SIG-M5 (cell line): ENCODE data around the gene TSPAN14.

Experiments
- DNase-seq: peaks from one replicate; lab custom pipeline; 2025; lab: John Stamatoyannopoulos, UW

TSPAN14 gene

DNA sequence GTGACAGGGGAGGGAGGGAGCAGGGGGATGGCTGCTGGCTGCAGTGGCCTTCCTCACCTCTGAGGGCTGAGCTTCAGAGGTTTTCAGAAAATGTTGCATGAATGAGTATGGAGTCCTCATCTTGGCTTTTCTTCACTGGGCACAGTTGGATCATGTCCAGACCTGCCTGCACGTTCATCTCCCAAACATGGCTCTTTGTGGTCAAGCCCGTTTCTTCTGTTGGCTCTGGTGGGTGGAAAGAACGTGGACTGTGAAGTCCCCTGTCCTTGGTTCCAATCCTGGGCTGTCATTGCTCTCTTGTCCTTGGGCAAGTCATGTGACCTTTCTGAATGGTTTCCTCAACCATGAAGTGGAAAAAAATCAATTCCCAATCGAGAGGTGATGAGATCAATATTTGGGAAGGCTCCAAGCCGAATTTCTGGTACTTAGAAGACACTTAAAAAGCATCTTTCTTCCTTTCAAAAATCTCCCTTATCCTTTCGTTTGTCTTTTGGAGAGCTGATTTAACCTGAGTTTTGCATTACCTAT is 34.5 kb downstream of the TSPAN14 start:
- no peak for DNase-seq

GRCh38 chr10:80489371-80490112 is 35.4 kb downstream of the TSPAN14 start:
- no peak for DNase-seq

DNA sequence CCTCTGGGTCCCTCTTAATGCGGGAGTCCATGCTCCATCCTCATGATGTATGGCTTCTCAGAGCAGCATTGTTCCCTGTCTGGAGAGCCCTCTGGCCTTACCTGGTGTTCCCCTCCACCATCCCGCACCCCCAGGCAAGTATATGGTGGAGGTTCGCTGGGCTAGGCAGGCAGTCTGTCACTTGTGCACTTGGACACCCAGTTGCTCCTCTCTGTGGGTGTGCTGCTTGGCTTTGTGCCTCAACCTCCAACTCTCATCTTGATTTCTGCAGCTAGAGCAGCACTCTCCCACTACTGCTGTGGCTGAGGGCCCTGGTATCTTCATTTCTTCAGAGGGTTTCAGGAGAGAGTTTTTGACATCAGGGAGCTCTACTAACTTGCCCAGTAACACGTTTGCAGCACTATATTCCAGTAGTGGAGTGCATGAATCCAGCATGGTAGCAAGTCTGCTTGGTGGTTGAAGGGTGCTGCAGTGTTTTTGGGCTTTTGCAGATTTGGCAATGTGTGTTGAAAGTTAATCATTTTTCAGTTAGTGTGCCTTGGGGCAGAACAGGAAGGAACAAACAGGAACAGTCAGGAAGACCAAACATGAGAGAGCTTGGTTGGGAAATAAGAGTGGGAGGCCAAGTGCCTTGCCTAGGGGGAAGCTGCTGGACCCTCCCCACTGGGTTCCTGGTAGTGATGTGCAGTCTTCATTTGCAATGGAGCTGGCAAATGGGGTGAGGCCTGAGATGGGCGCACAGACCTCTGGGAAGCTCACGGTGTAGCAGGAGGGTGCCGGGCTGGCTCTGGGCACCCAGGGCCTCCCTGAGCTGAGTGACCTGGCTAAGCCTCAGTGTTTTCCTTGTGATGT is 37.4 kb downstream of the TSPAN14 start:
- peak; percentile 45 for DNase-seq

- DNase-seq = no peak
Observed at GRCh38 chr10:80492848-80493521, 38.9 kb downstream of the TSPAN14 start.

- DNase-seq = no peak
Observed at GRCh38 chr10:80493522-80494051, 39.5 kb downstream of the TSPAN14 start.

GRCh38 chr10:80496555-80497172 is 42.6 kb downstream of the TSPAN14 start:
- DNase-seq = no peak

DNA sequence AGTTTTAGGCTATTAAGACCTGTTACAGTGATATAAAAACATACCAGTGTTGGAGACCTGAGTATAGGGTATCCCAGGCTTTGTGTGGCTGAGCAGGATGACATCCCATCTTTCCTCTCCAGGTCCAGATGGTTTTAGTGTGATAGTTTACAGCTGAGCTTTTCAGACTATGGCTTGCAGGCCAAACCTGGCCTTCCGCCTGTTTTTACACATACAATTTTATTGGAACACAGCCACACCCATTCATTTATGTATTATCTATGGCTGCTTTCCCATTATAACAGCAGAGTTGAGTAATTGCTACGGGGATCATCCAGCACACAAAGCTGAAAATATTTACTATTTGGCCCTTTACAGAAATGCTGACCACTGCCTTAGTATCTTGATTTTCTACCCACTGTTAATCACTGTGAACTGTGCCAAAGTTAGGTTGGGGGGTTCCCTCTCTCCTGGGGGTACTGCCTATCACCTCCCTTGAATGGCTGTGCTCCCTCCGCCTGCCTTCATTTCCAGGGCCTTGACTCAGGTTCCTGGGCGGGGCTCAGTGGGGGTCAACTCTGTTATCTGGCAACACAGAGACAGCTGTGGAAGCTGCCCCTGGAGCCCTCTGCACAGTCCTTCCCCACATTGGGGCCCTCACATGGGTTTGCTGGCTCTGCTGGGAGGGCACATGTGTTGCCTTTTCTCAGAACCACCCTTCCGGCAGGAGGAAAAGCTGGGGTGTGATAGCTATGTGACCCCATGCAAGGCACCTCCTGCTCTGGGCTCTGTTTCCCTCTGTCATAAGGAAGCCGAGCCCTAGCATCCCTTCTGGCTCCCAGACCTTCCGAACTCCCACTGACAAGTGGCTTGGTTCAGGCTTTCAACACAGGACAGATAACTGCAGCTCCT is 43.3 kb downstream of the TSPAN14 start:
- no peak for DNase-seq

- DNase-seq = no peak
Observed at GRCh38 chr10:80498078-80498832, 44.1 kb downstream of the TSPAN14 start.

DNA sequence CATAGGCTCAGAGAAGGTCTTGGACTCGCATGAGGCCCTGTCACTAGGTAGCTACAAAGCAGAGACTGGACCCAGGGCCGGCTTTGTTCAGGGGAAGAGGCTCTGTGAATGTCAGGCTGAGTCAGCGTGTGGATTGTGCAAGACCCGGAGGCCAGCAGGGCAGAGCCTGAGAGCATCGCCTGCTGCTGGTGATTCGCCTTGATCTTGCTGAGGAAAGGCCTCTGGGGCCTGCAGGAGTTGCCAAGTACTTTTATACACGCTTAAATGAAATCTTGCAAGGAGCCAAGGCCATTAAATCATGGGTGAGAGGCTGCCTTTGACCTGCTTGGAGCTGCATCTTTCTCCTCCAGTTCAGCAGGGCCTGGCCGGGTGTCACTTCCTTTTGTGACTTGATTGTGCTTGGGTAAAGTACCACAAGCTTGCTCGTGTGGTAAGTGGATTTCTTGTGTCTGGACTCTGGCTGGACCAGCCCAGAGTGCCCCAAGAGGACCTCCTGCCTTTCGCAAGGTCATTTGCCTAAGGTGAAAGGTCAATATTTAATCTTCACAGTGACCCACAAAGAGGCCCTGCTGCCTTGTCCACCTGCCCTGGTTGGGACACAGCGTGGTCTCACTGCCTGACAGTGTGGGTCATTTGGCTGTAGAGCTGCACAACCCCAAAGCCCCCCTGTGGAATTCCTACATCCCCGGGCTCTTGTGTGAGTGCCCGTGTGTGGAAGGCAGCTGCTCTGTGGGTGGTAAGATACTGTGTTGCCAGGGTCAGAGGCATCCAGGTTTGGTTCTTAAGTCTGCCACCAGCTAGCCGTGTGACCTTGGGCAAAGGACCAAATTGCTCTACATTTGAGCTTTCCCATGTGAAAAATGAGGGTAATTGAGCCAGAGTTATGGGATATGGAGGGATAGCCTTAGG is 45.0 kb downstream of the TSPAN14 start:
- peak; percentile 43 for DNase-seq

DNA sequence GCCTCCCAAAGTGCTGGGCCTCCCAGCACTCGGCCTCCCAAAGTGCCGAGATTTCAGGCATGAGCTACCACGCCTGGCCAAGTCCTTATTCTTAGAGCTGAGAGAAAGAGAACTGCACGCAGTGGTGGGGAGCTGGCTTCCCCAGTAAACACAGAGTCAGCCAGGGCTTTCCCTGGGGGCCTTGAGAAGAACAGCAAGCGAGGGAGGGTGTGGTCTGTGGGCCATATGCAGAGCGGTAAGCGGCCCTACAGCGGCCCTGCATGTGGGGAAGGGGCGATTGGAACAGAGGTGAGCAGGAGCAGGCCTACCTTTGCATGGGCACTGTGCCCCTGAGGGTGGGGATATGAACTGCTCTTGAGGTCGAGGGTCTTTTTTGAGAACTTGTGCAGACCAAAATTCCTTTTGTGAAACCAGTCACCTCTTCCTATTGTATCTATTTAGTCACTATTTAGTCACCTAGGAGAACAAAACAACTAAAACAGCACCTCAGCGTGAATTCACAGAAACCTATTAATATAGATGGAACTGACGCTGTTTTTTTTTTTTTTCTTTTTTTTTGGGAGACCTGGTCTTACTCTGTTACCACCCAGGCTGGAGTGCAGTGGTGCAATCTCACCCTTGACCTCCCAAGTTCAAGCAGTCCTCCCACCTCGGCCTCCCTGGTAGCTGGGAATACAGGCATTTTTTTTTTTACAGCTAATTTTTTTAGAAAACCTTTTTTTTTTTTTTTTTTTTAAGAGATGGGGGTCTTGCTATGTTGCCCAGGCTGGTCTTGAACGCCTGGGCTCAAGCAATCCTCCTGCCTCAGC is 46.7 kb downstream of the TSPAN14 start:
- DNase-seq = no peak

DNA sequence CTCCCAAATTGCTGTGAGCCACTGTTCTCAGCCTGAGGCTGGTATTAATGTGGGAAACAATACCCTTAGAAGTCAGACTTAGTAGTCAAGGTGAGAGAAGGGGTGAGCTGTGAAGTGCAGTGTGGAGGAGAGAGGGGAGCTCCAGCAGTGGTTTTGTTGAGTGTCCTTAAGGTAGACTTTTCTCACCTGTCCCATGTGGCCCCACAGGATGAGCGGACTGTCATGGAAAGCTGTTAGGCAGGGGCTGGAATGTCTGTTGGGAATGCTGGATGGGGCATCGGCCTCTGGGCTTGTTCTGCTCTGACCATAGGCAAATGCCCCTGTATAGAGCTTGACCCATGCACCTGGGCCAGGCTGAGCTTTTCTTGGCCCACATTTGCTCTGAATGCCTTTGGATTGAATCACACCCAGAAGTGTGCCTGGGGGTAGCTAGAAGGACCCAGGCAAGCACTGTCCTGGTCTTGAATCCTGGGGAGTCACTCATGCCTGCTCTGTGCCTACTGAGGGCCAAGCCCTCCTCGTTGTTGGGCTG is 47.3 kb downstream of the TSPAN14 start:
- no peak for DNase-seq

DNA sequence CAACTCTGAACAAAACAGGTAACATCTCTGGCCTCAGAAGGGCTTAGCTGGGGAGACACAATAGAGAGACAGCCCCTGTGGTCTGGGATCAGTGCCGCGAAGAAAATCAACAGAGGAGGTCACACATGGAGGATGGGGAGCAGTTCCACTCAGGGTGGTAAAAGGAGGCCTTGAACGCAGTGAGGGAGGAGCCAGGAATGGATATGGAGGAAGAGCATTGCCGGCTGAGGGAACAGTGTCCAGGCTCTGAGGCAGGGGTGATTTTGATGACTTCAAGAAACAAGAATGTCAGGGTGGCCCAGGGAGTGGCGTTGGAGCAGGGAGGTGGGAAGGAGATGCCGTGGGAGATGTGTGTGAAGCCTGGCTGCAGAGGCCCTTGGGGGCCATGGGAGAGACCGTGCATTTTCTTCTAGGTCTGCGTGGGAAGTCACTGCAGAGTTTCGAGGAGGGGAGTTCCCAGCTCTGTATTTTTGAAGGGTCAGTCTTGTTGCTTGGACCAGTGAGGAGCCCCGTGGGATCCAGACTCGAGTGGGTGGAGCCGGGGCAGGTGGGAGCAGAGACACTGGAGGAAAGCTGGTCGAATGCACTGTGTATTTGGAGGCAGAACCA is 47.9 kb downstream of the TSPAN14 start:
- DNase-seq = no peak

DNA sequence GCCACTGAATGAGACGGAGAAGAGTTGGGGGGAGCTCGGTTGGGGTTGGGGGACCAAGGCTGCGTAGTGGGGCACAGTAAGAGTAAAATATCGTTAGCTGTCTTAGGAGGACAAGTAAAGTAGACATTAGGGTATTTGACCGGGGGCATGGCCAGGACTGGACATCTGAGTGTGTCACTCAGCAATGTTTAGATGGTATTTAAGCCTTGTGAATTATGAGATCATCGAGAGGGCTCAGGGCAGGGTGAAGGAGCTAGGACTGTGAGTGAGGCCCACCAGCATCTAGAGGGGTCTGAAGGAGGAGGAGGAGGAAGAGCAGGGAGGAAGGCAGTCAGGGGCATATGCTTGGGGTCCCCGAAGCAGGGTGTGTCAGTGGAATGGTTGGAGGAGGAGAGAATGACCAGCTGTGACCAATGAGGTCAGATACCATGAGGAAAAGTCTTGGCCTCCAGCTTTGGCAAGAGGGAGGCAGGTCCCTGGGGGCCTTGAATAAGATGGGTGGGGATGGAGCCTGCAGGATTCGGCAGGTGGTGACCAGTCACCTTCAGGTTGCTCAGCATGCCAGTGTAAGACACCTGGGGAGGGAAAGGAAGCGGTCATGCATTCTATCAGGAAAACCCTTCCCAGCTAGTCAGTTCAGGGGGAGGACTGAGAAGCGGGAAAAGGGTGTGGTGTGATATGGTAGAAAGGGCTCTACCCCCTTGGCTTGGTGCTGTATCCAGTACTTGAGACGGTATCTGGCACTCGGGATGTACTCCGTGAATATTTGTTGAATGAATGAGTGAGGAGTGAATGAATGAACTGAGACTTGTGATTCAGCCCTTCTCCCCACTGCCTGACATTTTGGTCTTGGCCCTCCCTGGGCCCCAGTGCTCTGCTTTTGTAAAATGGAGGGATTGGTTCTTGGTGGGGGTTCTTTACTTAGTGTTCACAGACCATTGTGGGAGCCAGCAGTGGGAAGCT is 48.8 kb downstream of the TSPAN14 start:
- DNase-seq = no peak

DNA sequence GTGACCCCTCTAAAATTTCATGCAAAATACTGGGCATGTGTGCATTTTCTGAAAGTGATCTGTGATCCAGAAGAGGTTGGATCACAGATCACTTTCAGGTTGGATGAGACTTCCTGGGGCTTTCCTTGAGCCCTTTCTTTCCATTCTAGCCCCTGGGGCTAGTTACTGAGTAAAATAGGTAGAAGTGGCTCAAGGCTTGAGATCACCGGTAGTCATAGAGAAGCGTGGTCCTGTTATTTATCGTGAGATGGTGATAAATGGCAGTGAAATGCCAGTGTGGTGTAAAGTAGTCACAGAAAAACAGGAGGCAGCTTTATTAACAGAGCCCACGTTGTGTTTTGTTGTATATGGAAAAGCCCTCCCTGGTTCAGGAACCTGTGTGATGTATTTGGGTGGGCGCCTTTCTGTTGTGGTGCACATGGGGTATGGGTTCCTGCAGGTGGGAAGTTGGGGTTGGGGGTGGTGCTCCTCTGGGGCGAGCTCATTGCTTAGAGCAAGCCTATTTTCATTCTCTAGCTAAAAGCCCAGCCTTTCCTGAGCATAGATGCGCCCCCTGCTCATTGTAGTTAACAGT is 49.6 kb downstream of the TSPAN14 start:
- DNase-seq = no peak

GRCh38 chr10:80504158-80504811 is 50.2 kb downstream of the TSPAN14 start:
- no peak for DNase-seq
